Activated T-helper 1 cell treated with anti-CD3 and anti-CD28 coated beads, Interleukin-12 subunit alpha, Interleukin-12 subunit beta, Interleukin-2, Interleukin-4 antibody, amounts not matched to agents 30 ng/mL and 10 ng/mL and 1 ng/mL, durations not matched to agents 14 hours and 24 hours and 36 hours (primary cell): ENCODE measurements around the gene PRKAG3. TPM values are rescaled to one million over a fixed set of nuclear protein-coding genes. Genes with fewer than 3 reads are reported as not detected.

ENCODE experiments used
- DNase-seq: peaks from one replicate; pipeline ENCODE4 v3.0.0; 2021; ENCODE audit warnings: low spot score
- H3K27ac Mint-ChIP-seq: one replicate; pipeline ENCODE4 v1.8.0; 2021; ENCODE audit warnings: mild to moderate bottlenecking, mixed read lengths
- H3K27me3 Mint-ChIP-seq: one replicate; pipeline ENCODE4 v1.8.0; 2022; ENCODE audit warnings: mild to moderate bottlenecking, moderate library complexity, mixed read lengths; ENCODE audit not compliant: insufficient read depth
- H3K36me3 Mint-ChIP-seq: one replicate; pipeline ENCODE4 v1.8.0; 2021; ENCODE audit warnings: low read depth, mixed read lengths
- H3K4me1 Mint-ChIP-seq: one replicate; pipeline ENCODE4 v1.8.0; 2021; ENCODE audit warnings: low read depth, mixed read lengths
- H3K4me3 Mint-ChIP-seq: one replicate; pipeline ENCODE4 v1.8.0; 2021; ENCODE audit warnings: mild to moderate bottlenecking, moderate library complexity, mixed read lengths
- H3K9me3 Mint-ChIP-seq: one replicate; pipeline ENCODE4 v1.8.0; 2021; ENCODE audit warnings: mixed read lengths
- intact Hi-C: fragments of 100-400 bp; cut with micrococcal nuclease; formaldehyde crosslinking; loops from one replicate; pipeline ENCODE4 v1.15.1; 2024
- total RNA-seq: library from RNA; stranded (reverse); gene quantifications from 2 replicates; pipeline ENCODE4 v1.2.3, GENCODE V29; 2022

Gene PRKAG3
- total RNA-seq, 1 donor from 2014 or later = not detected

- no peaks in the 10 kb centered on the region for H3K36me3 Mint-ChIP-seq
- H3K4me1 Mint-ChIP-seq = peaks cover 7% of the 10 kb centered on the region
- peaks cover 76% of the 10 kb centered on the region for H3K27me3 Mint-ChIP-seq
- intact Hi-C loops = no loop called here
- DNase-seq = no peak
- H3K27ac Mint-ChIP-seq = no peak overlapping the region
- no peaks in the 10 kb centered on the region for H3K9me3 Mint-ChIP-seq
- no peak overlapping the region for H3K4me3 Mint-ChIP-seq
Observed at GRCh38 chr2:218872645-218873358, 41.2 kb upstream of the PRKAG3 start.

GRCh38 chr2:218871345-218872302, 40.0 kb upstream of the PRKAG3 start:
- Mint-ChIP-seq H3K36me3 (no peaks in the 10 kb centered on the region), H3K9me3 (no peaks in the 10 kb centered on the region), H3K27ac (peak overlapping the region; percentile 7), H3K4me1 (peaks cover 7% of the 10 kb centered on the region), H3K27me3 (peaks cover 76% of the 10 kb centered on the region), H3K4me3 (no peak overlapping the region)
- intact Hi-C loops = no loop called here
- no peak for DNase-seq

- Mint-ChIP-seq H3K36me3 (no peaks in the 10 kb centered on the region), H3K4me1 (peaks cover 7% of the 10 kb centered on the region), H3K9me3 (no peaks in the 10 kb centered on the region), H3K4me3 (no peak overlapping the region), H3K27me3 (peaks cover 74% of the 10 kb centered on the region), H3K27ac (no peak overlapping the region)
- no peak for DNase-seq
- intact Hi-C loops = no loop called here
Observed at GRCh38 chr2:218870984-218871344, 39.4 kb upstream of the PRKAG3 start.

- peaks cover 59% of the 10 kb centered on the region for H3K27me3 Mint-ChIP-seq
- H3K36me3 Mint-ChIP-seq = no peaks in the 10 kb centered on the region
- intact Hi-C loops = no loop called here
- H3K9me3 Mint-ChIP-seq = no peaks in the 10 kb centered on the region
- no peak overlapping the region for H3K4me3 Mint-ChIP-seq
- H3K27ac Mint-ChIP-seq = no peak overlapping the region
- peaks cover 7% of the 10 kb centered on the region for H3K4me1 Mint-ChIP-seq
- no peak for DNase-seq
Observed at GRCh38 chr2:218869064-218869463, 37.5 kb upstream of the PRKAG3 start.

- DNase-seq = no peak
- intact Hi-C loops = no loop called here
- H3K36me3 Mint-ChIP-seq = no peaks in the 10 kb centered on the region
- no peak overlapping the region for H3K4me3 Mint-ChIP-seq
- no peak overlapping the region for H3K27ac Mint-ChIP-seq
- H3K9me3 Mint-ChIP-seq = no peaks in the 10 kb centered on the region
- H3K27me3 Mint-ChIP-seq = peaks cover 65% of the 10 kb centered on the region
- H3K4me1 Mint-ChIP-seq = peaks cover 7% of the 10 kb centered on the region
Observed at GRCh38 chr2:218867900-218868299, 36.3 kb upstream of the PRKAG3 start.

- H3K27ac Mint-ChIP-seq = no peak overlapping the region
- no peak overlapping the region for H3K4me3 Mint-ChIP-seq
- no peaks in the 10 kb centered on the region for H3K9me3 Mint-ChIP-seq
- peaks cover 70% of the 10 kb centered on the region for H3K27me3 Mint-ChIP-seq
- intact Hi-C loops = no loop called here
- no peaks in the 10 kb centered on the region for H3K4me1 Mint-ChIP-seq
- no peaks in the 10 kb centered on the region for H3K36me3 Mint-ChIP-seq
- DNase-seq = no peak
Observed at GRCh38 chr2:218865999-218866398, 34.4 kb upstream of the PRKAG3 start.

- H3K27ac Mint-ChIP-seq = no peak overlapping the region
- intact Hi-C loops = no loop called here
- H3K27me3 Mint-ChIP-seq = peaks cover 68% of the 10 kb centered on the region
- DNase-seq = no peak
- no peaks in the 10 kb centered on the region for H3K9me3 Mint-ChIP-seq
- H3K4me3 Mint-ChIP-seq = no peak overlapping the region
- H3K36me3 Mint-ChIP-seq = no peaks in the 10 kb centered on the region
- H3K4me1 Mint-ChIP-seq = no peaks in the 10 kb centered on the region
Observed at GRCh38 chr2:218865396-218865795, 33.8 kb upstream of the PRKAG3 start.

- intact Hi-C loops = loop anchor here (2.0 kb wide), 1 partner anchor 200 kb away; no protein-coding TSS in a partner anchor
- H3K4me3 Mint-ChIP-seq = no peak overlapping the region
- H3K27ac Mint-ChIP-seq = no peak overlapping the region
- no peaks in the 10 kb centered on the region for H3K36me3 Mint-ChIP-seq
- peaks cover 63% of the 10 kb centered on the region for H3K27me3 Mint-ChIP-seq
- H3K4me1 Mint-ChIP-seq = no peaks in the 10 kb centered on the region
- DNase-seq = no peak
- H3K9me3 Mint-ChIP-seq = no peaks in the 10 kb centered on the region
Observed at GRCh38 chr2:218863021-218863520, 31.5 kb upstream of the PRKAG3 start.

GRCh38 chr2:218861645-218862318, 30.2 kb upstream of the PRKAG3 start:
- intact Hi-C loops = loop anchor here (2.0 kb wide), 1 partner anchor 201 kb away; no protein-coding TSS in a partner anchor
- DNase-seq = no peak

GRCh38 chr2:218860950-218861381, 29.4 kb upstream of the PRKAG3 start:
- intact Hi-C loops = no loop called here
- DNase-seq = no peak
- H3K27ac Mint-ChIP-seq = no peak overlapping the region
- no peaks in the 10 kb centered on the region for H3K36me3 Mint-ChIP-seq
- no peaks in the 10 kb centered on the region for H3K4me1 Mint-ChIP-seq
- no peaks in the 10 kb centered on the region for H3K9me3 Mint-ChIP-seq
- H3K4me3 Mint-ChIP-seq = no peak overlapping the region
- peaks cover 70% of the 10 kb centered on the region for H3K27me3 Mint-ChIP-seq

More at GRCh38 chr2:218861645-218862318, 30.2 kb upstream of the PRKAG3 start:
- no peak overlapping the region for H3K4me3 Mint-ChIP-seq
- H3K36me3 Mint-ChIP-seq = no peaks in the 10 kb centered on the region
- H3K27ac Mint-ChIP-seq = no peak overlapping the region
- H3K4me1 Mint-ChIP-seq = no peaks in the 10 kb centered on the region
- H3K27me3 Mint-ChIP-seq = peaks cover 67% of the 10 kb centered on the region
- H3K9me3 Mint-ChIP-seq = no peaks in the 10 kb centered on the region

GRCh38 chr2:218859988-218860831, 28.6 kb upstream of the PRKAG3 start:
- intact Hi-C loops = loop anchor here (10.0 kb wide), 1 partner anchor 295 kb away; no protein-coding TSS in a partner anchor
- Mint-ChIP-seq H3K27me3 (peaks cover 73% of the 10 kb centered on the region), H3K4me3 (no peak overlapping the region), H3K36me3 (no peaks in the 10 kb centered on the region), H3K4me1 (no peaks in the 10 kb centered on the region), H3K9me3 (no peaks in the 10 kb centered on the region), H3K27ac (no peak overlapping the region)
- DNase-seq = no peak

- H3K27me3 Mint-ChIP-seq = peaks cover 79% of the 10 kb centered on the region
- H3K36me3 Mint-ChIP-seq = no peaks in the 10 kb centered on the region
- DNase-seq = no peak
- H3K9me3 Mint-ChIP-seq = no peaks in the 10 kb centered on the region
- H3K4me3 Mint-ChIP-seq = no peak within 1 kb of the TSS
- intact Hi-C loops = loop anchor here (10.0 kb wide), 1 partner anchor 295 kb away; no protein-coding TSS in a partner anchor
- H3K4me1 Mint-ChIP-seq = no peaks in the 10 kb centered on the region
- H3K27ac Mint-ChIP-seq = no peak within 1 kb of the TSS
Observed at GRCh38 chr2:218859556-218859987, 28.0 kb upstream of the PRKAG3 start, which contains the start of gene WNT6. TSS of gene WNT6 (plus strand) at chr2:218859805. CDS start at chr2:218860038, 233 bp downstream.
